A549 (cell line): ENCODE measurements around the gene PTPN4. TPM values are rescaled to one million over a fixed set of nuclear protein-coding genes. Genes with fewer than 3 reads are reported as not detected.

Experiments
- ATAC-seq, 2 experiments: fragments of 200-7000 bp in 1 of 2; fragments of >200 bp in 1 of 2; cut with Nextera tagmentation in 1 of 2; cut with Tn5 transposase in 1 of 2; 3 replicates each; pipeline versions ENCODE4 v1.8.0 to v1.9.1; 2018 to 2020; ENCODE audit warnings: mild to moderate bottlenecking in 1 of 2, moderate library complexity in 1 of 2
- CTCF ChIA-PET: fragments of 300-600 bp; sonication (Branson Sonifier 250); formaldehyde crosslinking; extraction: SDS; loops from one replicate; lab custom pipeline; 2021; ENCODE audit warnings: antibody characterized with exemption, inconsistent platforms; lab: Yijun Ruan, JAX
- POLR2A ChIA-PET: fragments of 350-600 bp; formaldehyde crosslinking; extraction: SDS; loops from one replicate; lab custom pipeline; 2021; ENCODE audit warnings: antibody characterized with exemption, inconsistent platforms; lab: Yijun Ruan, JAX
- DNase-seq, 2 experiments: peaks; one replicate each; pipeline versions ENCODE4 v3.0.0 to v3.0.0-alpha.2; 2011 to 2016; ENCODE audit warnings: low read depth in 1 of 2, low spot score in 1 of 2
- FAIRE-seq: peaks from 2 replicates; lab custom pipeline; 2011; peaks lifted over from hg19 to GRCh38; lab: Jason Lieb, UNC
- H3K27ac ChIP-seq, 2 experiments: fragments of >200 bp; sonication (Bioruptor Twin); formaldehyde crosslinking; 3 replicates each; pipeline ENCODE4 v1.5.1; 2016 to 2017
- H3K4me1 ChIP-seq: fragments of >200 bp; sonication (Bioruptor Twin); formaldehyde crosslinking; 3 replicates; pipeline ENCODE4 v1.6.1; 2016
- H3K4me2 ChIP-seq: fragments of >200 bp; sonication (Bioruptor Twin); formaldehyde crosslinking; 3 replicates; pipeline ENCODE4 v1.6.1; 2016
- H3K4me3 ChIP-seq: fragments of >200 bp; sonication (Bioruptor Twin); formaldehyde crosslinking; 3 replicates; pipeline ENCODE4 v1.5.1; 2016
- H3K9me3 ChIP-seq: fragments of >200 bp; sonication (Bioruptor Twin); formaldehyde crosslinking; 3 replicates; pipeline ENCODE4 v1.6.1; 2016
- CEBPB ChIP-seq, 2 experiments: fragments of >200 bp in 1 of 2; sonication (Bioruptor Twin) in 1 of 2; formaldehyde crosslinking in 1 of 2; IDR thresholded peaks; 2 replicates each; pipeline ENCODE4 v1.6.1; 2012 to 2016
- CHD4 ChIP-seq: fragments of 200-600 bp; sonication (generic); IDR thresholded peaks from 2 replicates; pipeline ENCODE4 v1.6.1; 2016; ENCODE audit warnings: antibody characterized with exemption, mild to moderate bottlenecking, borderline replicate concordance
- FOSL2 ChIP-seq, 2 experiments: fragments of 450-650 bp in 1 of 2; fragments of >200 bp in 1 of 2; sonication (Bioruptor Twin) in 1 of 2; formaldehyde crosslinking; IDR thresholded peaks; 2 replicates each; pipeline versions ENCODE4 v1.5.0 to v1.6.1; 2016 to 2020; ENCODE audit warnings: mild to moderate bottlenecking in 1 of 2, moderate library complexity in 1 of 2
- FOXS1 ChIP-seq: fragments of 250-450 bp; sonication (Bioruptor Pico); IDR thresholded peaks from 2 replicates; pipeline ENCODE4 v1.5.0; 2020; ENCODE audit warnings: mild to moderate bottlenecking, moderate library complexity
- JUN ChIP-seq, 2 experiments: fragments of >200 bp; sonication (Bioruptor Twin); formaldehyde crosslinking; IDR thresholded peaks; 2 replicates in 1 of 2; 3 replicates in 1 of 2; pipeline ENCODE4 v1.6.1; 2016 to 2017
- JUNB ChIP-seq: fragments of >200 bp; sonication (Bioruptor Twin); formaldehyde crosslinking; IDR thresholded peaks from 2 replicates; pipeline ENCODE4 v1.6.1; 2016
- KDM5A ChIP-seq: fragments of 200-600 bp; sonication (generic); IDR thresholded peaks from 2 replicates; pipeline ENCODE4 v1.6.1; 2016; ENCODE audit warnings: antibody characterized with exemption, mild to moderate bottlenecking
- MYC ChIP-seq: IDR thresholded peaks from 2 replicates; pipeline ENCODE4 v1.6.1; 2012; ENCODE audit warnings: mild to moderate bottlenecking, inconsistent platforms, low read length, improper control_type of control experiment, borderline replicate concordance
- NR3C1 ChIP-seq: fragments of >200 bp; sonication (Bioruptor Twin); formaldehyde crosslinking; IDR thresholded peaks from 3 replicates; pipeline ENCODE4 v1.6.1; 2017
- RAD21 ChIP-seq, 2 experiments: fragments of >200 bp in 1 of 2; sonication (Bioruptor Twin) in 1 of 2; formaldehyde crosslinking in 1 of 2; IDR thresholded peaks in 1 of 2; conservative IDR thresholded peaks in 1 of 2; 2 replicates in 1 of 2; 3 replicates in 1 of 2; pipeline ENCODE4 v1.6.1; 2012 to 2018; ENCODE audit warnings: inconsistent platforms in 1 of 2
- RARB ChIP-seq: fragments of 250-450 bp; sonication (Bioruptor Pico); IDR thresholded peaks from 2 replicates; pipeline ENCODE4 v1.8.0; 2021; ENCODE audit warnings: mild to moderate bottlenecking, moderate library complexity
- RCOR1 ChIP-seq: fragments of 150-350 bp; IDR thresholded peaks from 2 replicates; pipeline ENCODE4 v1.6.1; 2014; ENCODE audit warnings: antibody characterized with exemption, low read length, low read depth
- RFX5 ChIP-seq: fragments of 450-650 bp; IDR thresholded peaks from 2 replicates; pipeline ENCODE4 v1.7.1; 2014; ENCODE audit warnings: antibody characterized with exemption, mild to moderate bottlenecking, moderate library complexity
- TFCP2L1 ChIP-seq: fragments of 250-450 bp; sonication (Bioruptor Pico); IDR thresholded peaks from 2 replicates; pipeline ENCODE4 v1.5.0; 2021; ENCODE audit warnings: mild to moderate bottlenecking
- TP53 ChIP-seq: fragments of 250-450 bp; sonication (Bioruptor Pico); IDR thresholded peaks from 2 replicates; pipeline ENCODE4 v1.5.0; 2021; ENCODE audit warnings: mild to moderate bottlenecking, moderate library complexity
- ZFP36 ChIP-seq: fragments of 450-650 bp; IDR thresholded peaks from 2 replicates; pipeline ENCODE4 v1.6.1; 2014; ENCODE audit warnings: borderline replicate concordance; ENCODE audit not compliant: partially characterized antibody
- ZNF302 ChIP-seq: fragments of 250-450 bp; sonication (Bioruptor Pico); IDR thresholded peaks from 2 replicates; pipeline ENCODE4 v1.9.0; 2021; ENCODE audit warnings: inconsistent platforms, mild to moderate bottlenecking, moderate library complexity
- WGBS: methylation state at CpG from one replicate; pipeline ENCODE4 v1.1.6; 2017; ENCODE audit errors: missing lambda C conversion rate; 5-methylcytosine and 5-hydroxymethylcytosine counted together
- polyA plus RNA-seq, 4 experiments: library from polyadenylated mRNA; depleted of rRNA in 3 of 4; stranded (reverse); fragments of >200 nt; fragmentation: RNase III in 1 of 4; extraction: RNeasy Plus Mini Kit Qiagen cat#74134 plus additional on column Dnase treatment in 1 of 4; gene quantifications; 2 replicates in 3 of 4; 3 replicates in 1 of 4; pipeline ENCODE4 v1.2.3, GENCODE V29; 2011 to 2017
- TF ChIP-seq, protein P1 (sequence below): fragments of >200 bp; sonication (Bioruptor Twin); formaldehyde crosslinking; IDR thresholded peaks from 3 replicates; pipeline ENCODE4 v1.6.1; 2016
- TF ChIP-seq, protein P2 (sequence below): IDR thresholded peaks from 2 replicates; pipeline ENCODE4 v1.6.1; 2012
- TF ChIP-seq, protein P3 (sequence below): fragments of 450-650 bp; IDR thresholded peaks from 2 replicates; pipeline ENCODE4 v1.6.1; 2014; ENCODE audit warnings: antibody characterized with exemption

Gene PTPN4
- polyA plus RNA-seq, 2 of the 4 experiments (the other 2 are of a cell fraction): 14.5 to 36.6 TPM

DNA sequence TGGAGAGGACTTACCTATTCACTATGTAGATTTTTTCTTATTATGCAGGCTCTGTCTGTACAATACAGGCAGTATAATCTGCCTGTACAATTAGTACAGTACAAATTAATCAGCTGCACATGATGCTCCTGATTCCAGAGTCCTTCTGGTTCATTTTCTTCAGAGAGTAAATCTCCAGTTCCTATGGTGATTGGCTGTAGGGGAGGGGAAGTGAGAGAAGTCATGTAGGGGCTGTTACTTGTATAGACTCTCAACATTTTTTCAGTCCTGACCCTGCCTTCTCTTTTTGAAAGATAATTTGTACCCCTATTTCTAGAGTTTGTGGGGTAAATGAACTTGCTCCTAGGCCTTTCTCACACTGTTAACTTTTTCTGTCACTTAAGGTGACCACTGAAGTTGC lies 54.5 kb downstream of the PTPN4 start (continued):
- TF ChIP-seq, protein P1, sequence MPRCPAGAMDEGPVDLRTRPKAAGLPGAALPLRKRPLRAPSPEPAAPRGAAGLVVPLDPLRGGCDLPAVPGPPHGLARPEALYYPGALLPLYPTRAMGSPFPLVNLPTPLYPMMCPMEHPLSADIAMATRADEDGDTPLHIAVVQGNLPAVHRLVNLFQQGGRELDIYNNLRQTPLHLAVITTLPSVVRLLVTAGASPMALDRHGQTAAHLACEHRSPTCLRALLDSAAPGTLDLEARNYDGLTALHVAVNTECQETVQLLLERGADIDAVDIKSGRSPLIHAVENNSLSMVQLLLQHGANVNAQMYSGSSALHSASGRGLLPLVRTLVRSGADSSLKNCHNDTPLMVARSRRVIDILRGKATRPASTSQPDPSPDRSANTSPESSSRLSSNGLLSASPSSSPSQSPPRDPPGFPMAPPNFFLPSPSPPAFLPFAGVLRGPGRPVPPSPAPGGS: no peak
- TF ChIP-seq JUN (IDR thresholded peaks at IDR 0.05) (no peak), KDM5A (no peak), FOXS1 (no peak), NR3C1 (no peak), RAD21 (conservative IDR thresholded peaks at IDR 0.05 in 1 of 2, IDR thresholded peaks at IDR 0.05 in 1 of 2) (no peak), TFCP2L1 (CRISPR knock-in tag) (no peak), MYC (no peak)
- TF ChIP-seq, all 56 proteins: peak for 0

DNA sequence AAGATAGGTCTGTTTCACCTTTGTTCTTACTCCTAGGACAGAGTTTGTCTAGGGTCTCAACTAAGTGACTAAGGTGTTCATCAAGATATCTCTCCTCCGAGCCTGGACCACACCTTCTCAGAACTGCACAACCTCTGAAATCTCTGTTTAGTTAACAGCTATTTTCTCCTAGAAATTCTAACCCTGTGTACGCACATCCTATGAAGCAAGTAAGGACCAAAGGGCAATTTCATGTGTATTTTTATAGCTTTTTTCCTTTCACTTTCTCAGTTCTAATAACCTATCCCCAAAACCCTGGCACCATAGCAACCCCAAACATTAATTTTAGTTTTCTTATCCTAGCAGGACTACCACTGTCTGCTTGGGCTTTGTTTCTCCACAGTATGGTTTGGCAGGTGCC lies 59.1 kb downstream of the PTPN4 start:
- DNase-seq (no peak), FAIRE-seq (no peak), ATAC-seq (no peak)
- peaks cover 16% of the 10 kb centered on the region for H3K4me1 ChIP-seq
- no peak overlapping the region for H3K4me3 ChIP-seq
- 82% methylated on average over 2 of the region's 2 CpGs for WGBS
- ChIA-PET POLR2A (no interaction called here), CTCF (interaction anchor here (0.9 to 4.2 kb wide), 4 partner anchors 9 to 115 kb away, joined by 3 to 24 read pairs (median 6); partner anchors contain the start of gene PTPN4)
- H3K4me2 ChIP-seq: no peak overlapping the region
- TF ChIP-seq CHD4 (no peak), RFX5 (no peak), RCOR1 (no peak)
- H3K9me3 ChIP-seq: 0 out of 3 replicates have a peak, but pooled peaks cover 11% of the 10 kb centered on the region
- H3K27ac ChIP-seq: no peak overlapping the region

DNA sequence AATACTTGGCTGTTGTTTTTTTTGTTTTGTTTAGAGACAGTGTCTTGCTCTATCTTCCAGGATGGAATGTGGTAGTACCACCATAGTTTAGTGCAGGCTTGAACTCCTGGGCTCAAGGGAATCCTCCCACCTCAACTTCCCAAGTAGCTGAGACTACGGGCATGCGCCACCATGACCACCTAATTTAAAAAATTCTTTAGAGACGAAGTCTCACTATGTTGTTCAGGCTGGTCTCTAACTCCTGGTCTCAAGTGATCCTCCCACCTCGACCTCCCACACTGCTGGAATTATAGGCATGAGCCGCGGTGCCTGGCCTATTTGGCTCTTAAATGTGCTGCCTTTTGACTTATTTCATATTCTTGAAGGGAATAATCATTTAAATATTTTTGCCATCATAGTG lies 60.1 kb downstream of the PTPN4 start:
- TF ChIP-seq RAD21 (conservative IDR thresholded peaks at IDR 0.05 in 1 of 2, IDR thresholded peaks at IDR 0.05 in 1 of 2) (no peak), RCOR1 (no peak), CEBPB (IDR thresholded peaks at IDR 0.05) (no peak), FOSL2 (IDR thresholded peaks at IDR 0.05) (no peak), FOSL2 (CRISPR knock-in tag; IDR thresholded peaks at IDR 0.05) (no peak), NR3C1 (no peak), JUNB (no peak), ZNF302 (CRISPR knock-in tag) (no peak), RARB (CRISPR knock-in tag) (no peak), ZFP36 (no peak), TP53 (CRISPR knock-in tag) (no peak)
- TF ChIP-seq, protein P2, sequence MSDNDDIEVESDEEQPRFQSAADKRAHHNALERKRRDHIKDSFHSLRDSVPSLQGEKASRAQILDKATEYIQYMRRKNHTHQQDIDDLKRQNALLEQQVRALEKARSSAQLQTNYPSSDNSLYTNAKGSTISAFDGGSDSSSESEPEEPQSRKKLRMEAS: no peak
- TF ChIP-seq, protein P3, sequence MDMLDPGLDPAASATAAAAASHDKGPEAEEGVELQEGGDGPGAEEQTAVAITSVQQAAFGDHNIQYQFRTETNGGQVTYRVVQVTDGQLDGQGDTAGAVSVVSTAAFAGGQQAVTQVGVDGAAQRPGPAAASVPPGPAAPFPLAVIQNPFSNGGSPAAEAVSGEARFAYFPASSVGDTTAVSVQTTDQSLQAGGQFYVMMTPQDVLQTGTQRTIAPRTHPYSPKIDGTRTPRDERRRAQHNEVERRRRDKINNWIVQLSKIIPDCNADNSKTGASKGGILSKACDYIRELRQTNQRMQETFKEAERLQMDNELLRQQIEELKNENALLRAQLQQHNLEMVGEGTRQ: no peak
- Histone ChIP-seq H3K4me2 (no peak overlapping the region), H3K4me3 (no peak overlapping the region), H3K27ac (no peak overlapping the region), H3K9me3 (0 out of 3 replicates have a peak, but pooled peaks cover 11% of the 10 kb centered on the region), H3K4me1 (peaks cover 16% of the 10 kb centered on the region)
- ATAC-seq (no peak), FAIRE-seq (no peak), DNase-seq (no peak)
- WGBS: 88% methylated on average over 6 of the region's 6 CpGs
- POLR2A ChIA-PET: interaction anchor here (1.4 kb wide), 1 partner anchor 60 kb away, joined by 4 read pairs; the partner anchor contains the start of gene PTPN4
- CTCF ChIA-PET: interaction anchor here (1.3 to 4.8 kb wide), 5 partner anchors 8 to 118 kb away, joined by 3 to 35 read pairs (median 5); no protein-coding TSS in a partner anchor
